HEK293 (cell line): ENCODE data around the gene SEC11C.

Source experiments
- CTCF ChIA-PET: fragments of 350-600 bp; formaldehyde crosslinking; extraction: SDS; loops from one replicate; lab custom pipeline; 2021; ENCODE audit warnings: antibody characterized with exemption; lab: Yijun Ruan, JAX
- POLR2A ChIA-PET: fragments of 300-600 bp; formaldehyde crosslinking; extraction: SDS; loops from one replicate; lab custom pipeline; 2020; ENCODE audit warnings: antibody characterized with exemption, inconsistent platforms; lab: Yijun Ruan, JAX
- H3K27ac ChIP-seq: fragments of 200-500 bp; sonication (Bioruptor generic); 2 replicates; pipeline ENCODE4 v1.5.1; 2014; ENCODE audit warnings: low read depth, low read length, control low read depth, inconsistent platforms; ENCODE audit errors: extremely low read depth
- H3K36me3 ChIP-seq, 2 experiments: fragments of 200-500 bp in 1 of 2; sonication (Bioruptor generic) in 1 of 2; 1 replicate in 1 of 2; 2 replicates in 1 of 2; pipeline ENCODE4 v1.5.1; 2014 to 2017; ENCODE audit warnings: inconsistent platforms in 2 of 2, low read length in 2 of 2; ENCODE audit not compliant: control insufficient read depth in 2 of 2, insufficient read depth in 1 of 2
- H3K4me1 ChIP-seq: fragments of 200-500 bp; sonication (Bioruptor generic); 2 replicates; pipeline ENCODE4 v1.5.1; 2014; ENCODE audit warnings: mild to moderate bottlenecking, low read length, inconsistent platforms; ENCODE audit not compliant: control insufficient read depth, insufficient read depth
- H3K4me3 ChIP-seq: 2 replicates; pipeline ENCODE4 v1.5.1; 2011; ENCODE audit warnings: low read depth, mild to moderate bottlenecking, control low read depth, low read length, moderate library complexity
- H3K9me3 ChIP-seq: fragments of 200-500 bp; sonication (Bioruptor generic); 2 replicates; pipeline ENCODE4 v1.5.1; 2014; ENCODE audit warnings: low read depth, low read length, inconsistent platforms; ENCODE audit not compliant: control insufficient read depth, insufficient read depth
- GLI4 ChIP-seq: fragments of 450-650 bp; formaldehyde crosslinking; IDR thresholded peaks from 2 replicates; pipeline ENCODE4 v1.5.1; 2016; ENCODE audit warnings: missing biosample characterization, missing genetic modification characterization
- KLF17 ChIP-seq: fragments of 450-650 bp; formaldehyde crosslinking; IDR thresholded peaks from 2 replicates; pipeline ENCODE4 v1.5.1; 2016; ENCODE audit warnings: missing biosample characterization, missing genetic modification characterization
- MYNN ChIP-seq: fragments of 450-650 bp; formaldehyde crosslinking; IDR thresholded peaks from 2 replicates; pipeline ENCODE4 v1.5.1; 2016; ENCODE audit warnings: missing biosample characterization, missing genetic modification characterization, borderline replicate concordance
- REST ChIP-seq: fragments of 450-650 bp; formaldehyde crosslinking; IDR thresholded peaks from 2 replicates; pipeline ENCODE4 v1.5.1; 2016; ENCODE audit warnings: missing biosample characterization, missing genetic modification characterization
- ZBTB17 ChIP-seq: fragments of 450-650 bp; formaldehyde crosslinking; IDR thresholded peaks from 2 replicates; pipeline ENCODE4 v1.5.1; 2016; ENCODE audit warnings: missing biosample characterization, missing genetic modification characterization
- ZNF112 ChIP-seq: fragments of 450-650 bp; formaldehyde crosslinking; IDR thresholded peaks from 2 replicates; pipeline ENCODE4 v1.5.0; 2017; ENCODE audit warnings: missing biosample characterization, missing genetic modification characterization
- ZNF157 ChIP-seq: fragments of 450-650 bp; formaldehyde crosslinking; IDR thresholded peaks from 2 replicates; pipeline ENCODE4 v1.5.1; 2016; ENCODE audit warnings: missing biosample characterization, missing genetic modification characterization
- ZNF175 ChIP-seq: fragments of 450-650 bp; formaldehyde crosslinking; IDR thresholded peaks from 2 replicates; pipeline ENCODE4 v1.5.1; 2016; ENCODE audit warnings: missing biosample characterization, missing genetic modification characterization
- ZNF24 ChIP-seq: fragments of 450-650 bp; formaldehyde crosslinking; IDR thresholded peaks from 2 replicates; pipeline ENCODE4 v1.5.1; 2016; ENCODE audit warnings: missing biosample characterization, missing genetic modification characterization
- ZNF335 ChIP-seq: fragments of 450-650 bp; formaldehyde crosslinking; conservative IDR thresholded peaks from 2 replicates; pipeline ENCODE4 v1.5.1; 2016; ENCODE audit warnings: missing biosample characterization, missing genetic modification characterization
- ZNF501 ChIP-seq: fragments of 450-650 bp; formaldehyde crosslinking; IDR thresholded peaks from 2 replicates; pipeline ENCODE4 v1.5.1; 2016; ENCODE audit warnings: missing biosample characterization, missing genetic modification characterization
- ZNF510 ChIP-seq: fragments of 450-650 bp; formaldehyde crosslinking; IDR thresholded peaks from 2 replicates; pipeline ENCODE4 v1.5.1; 2018; ENCODE audit warnings: mild to moderate bottlenecking, missing genetic modification characterization, missing biosample characterization; ENCODE audit not compliant: insufficient replicate concordance
- ZNF518A ChIP-seq: fragments of 450-650 bp; formaldehyde crosslinking; conservative IDR thresholded peaks from 2 replicates; pipeline ENCODE4 v1.5.1; 2016; ENCODE audit warnings: low read depth, missing biosample characterization, missing genetic modification characterization
- ZNF530 ChIP-seq: fragments of 450-650 bp; formaldehyde crosslinking; IDR thresholded peaks from 2 replicates; pipeline ENCODE4 v1.5.1; 2016; ENCODE audit warnings: low read depth, missing biosample characterization, missing genetic modification characterization
- ZNF623 ChIP-seq: fragments of 450-650 bp; formaldehyde crosslinking; IDR thresholded peaks from 2 replicates; pipeline ENCODE4 v1.5.1; 2016; ENCODE audit warnings: missing biosample characterization, missing genetic modification characterization
- ZNF629 ChIP-seq: fragments of 450-650 bp; formaldehyde crosslinking; IDR thresholded peaks from 2 replicates; pipeline ENCODE4 v1.5.1; 2017; ENCODE audit warnings: missing biosample characterization, missing genetic modification characterization
- ZNF677 ChIP-seq: fragments of 450-650 bp; IDR thresholded peaks from 2 replicates; pipeline ENCODE4 v1.5.0; 2018; ENCODE audit warnings: missing biosample characterization, mild to moderate bottlenecking, missing genetic modification characterization, moderate library complexity
- ZNF776 ChIP-seq: fragments of 450-650 bp; formaldehyde crosslinking; IDR thresholded peaks from 2 replicates; pipeline ENCODE4 v1.5.0; 2017; ENCODE audit warnings: missing biosample characterization, missing genetic modification characterization, borderline replicate concordance
- ZNF843 ChIP-seq: fragments of 450-650 bp; formaldehyde crosslinking; IDR thresholded peaks from 2 replicates; pipeline ENCODE4 v1.5.1; 2016; ENCODE audit warnings: missing biosample characterization, missing genetic modification characterization
- ZSCAN4 ChIP-seq: fragments of 450-650 bp; formaldehyde crosslinking; IDR thresholded peaks from 2 replicates; pipeline ENCODE4 v1.5.1; 2017; ENCODE audit warnings: missing biosample characterization, missing genetic modification characterization

Gene SEC11C

GRCh38 chr18:59144483-59144882 is 4.8 kb downstream of the SEC11C start (continued):
- TF ChIP-seq ZNF518A (tag by site-specific recombination) (no peak), ZBTB17 (tag by site-specific recombination) (no peak), REST (no peak)
- TF ChIP-seq, all 188 proteins: peak for 0

- POLR2A ChIA-PET = no interaction called here
- H3K36me3 ChIP-seq = peaks cover 0 to under 1% of the 10 kb centered on the region in 2 experiments; a peak in 1 of 3 replicates
Observed at GRCh38 chr18:59145055-59145454, 5.4 kb downstream of the SEC11C start.

More at GRCh38 chr18:59145055-59145454, 5.4 kb downstream of the SEC11C start:
- no peak overlapping the region for H3K4me3 ChIP-seq
- H3K9me3 ChIP-seq = no peaks in the 10 kb centered on the region
- peaks cover 18% of the 10 kb centered on the region for H3K4me1 ChIP-seq
- CTCF ChIA-PET = interaction anchor here (0.5 to 0.7 kb wide), 3 partner anchors 163 to 1839 kb away, joined by 3 to 4 read pairs (median 3); no protein-coding TSS in a partner anchor
- H3K27ac ChIP-seq = no peak overlapping the region
- TF ChIP-seq ZNF623 = no peak
- TF ChIP-seq ZNF510 (tag by site-specific recombination) = no peak
- no peak for TF ChIP-seq ZNF677 (tag by site-specific recombination)
- TF ChIP-seq ZNF843 (tag by site-specific recombination) = no peak
- no peak for TF ChIP-seq ZNF157 (tag by site-specific recombination)
- no peak for TF ChIP-seq ZNF776 (tag by site-specific recombination)
- TF ChIP-seq ZNF175 (tag by site-specific recombination) = no peak
- no peak for TF ChIP-seq ZNF530 (tag by site-specific recombination)
- no peak for TF ChIP-seq ZNF629
- no peak for TF ChIP-seq MYNN (tag by site-specific recombination)
- no peak for TF ChIP-seq ZNF112 (tag by site-specific recombination)
- TF ChIP-seq KLF17 (tag by site-specific recombination) = no peak
- TF ChIP-seq ZNF501 (tag by site-specific recombination) = no peak
- no peak for TF ChIP-seq ZNF24
- TF ChIP-seq ZSCAN4 (tag by site-specific recombination) = no peak
- no peak for TF ChIP-seq ZNF335 (tag by site-specific recombination)
- no peak for TF ChIP-seq GLI4 (tag by site-specific recombination)
